K562 (cell line): ENCODE measurements around the gene THSD8.

ENCODE experiments used
- BMI1 ChIP-seq: fragments of 150-350 bp; IDR thresholded peaks from 2 replicates; pipeline ENCODE4 v1.6.1; 2014; ENCODE audit warnings: low read length
- CTCF ChIP-seq, 3 experiments: IDR thresholded peaks in 2 of 3; conservative IDR thresholded peaks in 1 of 3; 2 replicates each; pipeline ENCODE4 v1.5.1; 2011 to 2012; ENCODE audit warnings: low read length in 3 of 3, mild to moderate bottlenecking in 3 of 3, control low read depth in 2 of 3, improper control_type of control experiment in 1 of 3, inconsistent platforms in 1 of 3, low read depth in 1 of 3, mixed read lengths in 1 of 3, moderate library complexity in 1 of 3; ENCODE audit not compliant: insufficient read depth in 2 of 3
- CXXC5 ChIP-seq: fragments of 250-450 bp; sonication (Bioruptor Pico); IDR thresholded peaks from 2 replicates; pipeline ENCODE4 v1.8.0; 2022; ENCODE audit warnings: inconsistent platforms, mild to moderate bottlenecking, moderate library complexity
- JUND ChIP-seq, 2 experiments: IDR thresholded peaks; 2 replicates in 1 of 2; 3 replicates in 1 of 2; pipeline ENCODE4 v1.6.1; 2011; ENCODE audit warnings: borderline replicate concordance in 2 of 2, low read depth in 2 of 2, low read length in 2 of 2, improper control_type of control experiment in 1 of 2, missing biosample characterization in 1 of 2, missing genetic modification characterization in 1 of 2, missing genetic modification reagents in 1 of 2
- NR2F6 ChIP-seq: fragments of 450-650 bp; formaldehyde crosslinking; IDR thresholded peaks from 2 replicates; pipeline ENCODE4 v1.4.0; 2020; ENCODE audit warnings: mild to moderate bottlenecking
- NRF1 ChIP-seq, 2 experiments: fragments of 450-650 bp; IDR thresholded peaks in 1 of 2; conservative IDR thresholded peaks in 1 of 2; 2 replicates each; pipeline ENCODE4 v1.6.1; 2014; ENCODE audit warnings: mild to moderate bottlenecking in 2 of 2
- SRF ChIP-seq, 2 experiments: fragments of 250-450, 450-650 bp in 1 of 2; sonication (Bioruptor Pico) in 1 of 2; sonication (generic) in 1 of 2; formaldehyde crosslinking; IDR thresholded peaks; 2 replicates each; pipeline versions ENCODE4 v1.5.0 to v1.5.1; 2020 to 2022; ENCODE audit warnings: mild to moderate bottlenecking in 1 of 2, missing genetic modification reagents in 1 of 2
- ZNF316 ChIP-seq: fragments of 450-650 bp; IDR thresholded peaks from 2 replicates; pipeline ENCODE4 v1.6.1; 2016
- TF ChIP-seq, protein P1 (sequence below): fragments of 250-450 bp; sonication (Bioruptor Pico); IDR thresholded peaks from 2 replicates; pipeline ENCODE4 v1.4.0; 2020; ENCODE audit warnings: mild to moderate bottlenecking, moderate library complexity

DNA sequence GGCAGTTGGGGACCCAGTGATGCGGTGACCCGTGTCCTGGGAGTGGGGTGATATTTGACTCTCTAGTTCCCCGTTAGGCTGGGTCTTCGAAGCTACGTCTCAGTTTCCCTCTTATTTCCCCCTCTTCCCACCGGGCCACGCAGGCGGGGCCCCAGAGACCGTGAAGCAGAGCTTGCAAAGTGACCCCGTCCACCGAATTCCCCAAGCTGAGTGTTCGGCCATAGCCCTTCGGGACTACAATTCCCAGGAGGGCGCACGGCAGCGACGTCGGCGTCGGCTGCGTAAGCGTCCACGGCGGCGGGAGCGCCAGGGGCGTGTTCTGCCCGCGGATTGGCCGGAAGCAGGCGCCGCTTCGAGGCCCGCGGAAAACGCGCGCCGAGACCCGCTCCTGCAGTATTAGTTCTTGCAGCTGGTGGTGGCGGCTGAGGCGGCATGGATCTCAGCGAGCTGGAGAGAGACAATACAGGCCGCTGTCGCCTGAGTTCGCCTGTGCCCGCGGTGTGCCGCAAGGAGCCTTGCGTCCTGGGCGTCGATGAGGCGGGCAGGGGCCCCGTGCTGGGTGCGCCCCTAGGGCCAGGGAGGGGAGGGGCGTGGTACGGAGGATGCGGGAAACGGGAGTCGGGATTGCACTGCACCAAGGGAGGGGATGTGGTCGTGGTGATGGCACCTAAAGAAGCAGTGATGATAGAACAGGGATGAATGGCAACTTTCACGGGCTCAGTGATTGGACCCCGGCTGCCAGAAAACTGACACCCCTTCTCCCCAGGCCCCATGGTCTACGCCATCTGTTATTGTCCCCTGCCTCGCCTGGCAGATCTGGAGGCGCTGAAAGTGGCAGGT is 4.6 kb downstream of the THSD8 start, which contains the start of gene RNASEH2A:
- no peak for TF ChIP-seq NR2F6 (CRISPR knock-in tag)
- TF ChIP-seq BMI1, result no peak
- TF ChIP-seq SRF (CRISPR knock-in tag; IDR thresholded peaks at IDR 0.05), result no peak
- 0 out of 6 replicates have a peak, but pooled peaks of 1 of the 3 experiments have one; percentile 15 for TF ChIP-seq CTCF (IDR thresholded peaks at IDR 0.05 in 2 of 3, conservative IDR thresholded peaks at IDR 0.05 in 1 of 3; ENCODE audit: insufficient read depth in 2 of 3, low read depth in 1 of 3, low read length in 3 of 3)
- TF ChIP-seq, protein P1, sequence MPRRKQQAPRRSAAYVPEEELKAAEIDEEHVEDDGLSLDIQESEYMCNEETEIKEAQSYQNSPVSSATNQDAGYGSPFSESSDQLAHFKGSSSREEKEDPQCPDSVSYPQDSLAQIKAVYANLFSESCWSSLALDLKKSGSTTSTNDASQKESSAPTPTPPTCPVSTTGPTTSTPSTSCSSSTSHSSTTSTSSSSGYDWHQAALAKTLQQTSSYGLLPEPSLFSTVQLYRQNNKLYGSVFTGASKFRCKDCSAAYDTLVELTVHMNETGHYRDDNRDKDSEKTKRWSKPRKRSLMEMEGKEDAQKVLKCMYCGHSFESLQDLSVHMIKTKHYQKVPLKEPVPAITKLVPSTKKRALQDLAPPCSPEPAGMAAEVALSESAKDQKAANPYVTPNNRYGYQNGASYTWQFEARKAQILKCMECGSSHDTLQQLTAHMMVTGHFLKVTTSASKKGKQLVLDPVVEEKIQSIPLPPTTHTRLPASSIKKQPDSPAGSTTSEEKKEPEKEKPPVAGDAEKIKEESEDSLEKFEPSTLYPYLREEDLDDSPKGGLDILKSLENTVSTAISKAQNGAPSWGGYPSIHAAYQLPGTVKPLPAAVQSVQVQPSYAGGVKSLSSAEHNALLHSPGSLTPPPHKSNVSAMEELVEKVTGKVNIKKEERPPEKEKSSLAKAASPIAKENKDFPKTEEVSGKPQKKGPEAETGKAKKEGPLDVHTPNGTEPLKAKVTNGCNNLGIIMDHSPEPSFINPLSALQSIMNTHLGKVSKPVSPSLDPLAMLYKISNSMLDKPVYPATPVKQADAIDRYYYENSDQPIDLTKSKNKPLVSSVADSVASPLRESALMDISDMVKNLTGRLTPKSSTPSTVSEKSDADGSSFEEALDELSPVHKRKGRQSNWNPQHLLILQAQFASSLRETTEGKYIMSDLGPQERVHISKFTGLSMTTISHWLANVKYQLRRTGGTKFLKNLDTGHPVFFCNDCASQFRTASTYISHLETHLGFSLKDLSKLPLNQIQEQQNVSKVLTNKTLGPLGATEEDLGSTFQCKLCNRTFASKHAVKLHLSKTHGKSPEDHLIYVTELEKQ, result no peak
- peak; percentile 98 for TF ChIP-seq CXXC5 (CRISPR knock-in tag)
- no peak; the same call in none of the 2 replicates for TF ChIP-seq JUND (IDR thresholded peaks at IDR 0.05; ENCODE audit: borderline replicate concordance, low read depth, low read length)
- TF ChIP-seq JUND (tag; IDR thresholded peaks at IDR 0.05; ENCODE audit: borderline replicate concordance, low read depth, low read length), result no peak; the same call in 2 of the 3 replicates
- no peak for TF ChIP-seq ZNF316
- TF ChIP-seq NRF1 (conservative IDR thresholded peaks at IDR 0.05 in 1 of 2, IDR thresholded peaks at IDR 0.05 in 1 of 2), result peak; percentile 84 to 87
